Measurements from ENCODE around the gene GGNBP2. TPM values are rescaled to one million over a fixed set of nuclear protein-coding genes. Genes with fewer than 3 reads are reported as not detected.

The GGNBP2 gene
- polyA plus RNA-seq, 1 donor, result 54.0 TPM

DNA sequence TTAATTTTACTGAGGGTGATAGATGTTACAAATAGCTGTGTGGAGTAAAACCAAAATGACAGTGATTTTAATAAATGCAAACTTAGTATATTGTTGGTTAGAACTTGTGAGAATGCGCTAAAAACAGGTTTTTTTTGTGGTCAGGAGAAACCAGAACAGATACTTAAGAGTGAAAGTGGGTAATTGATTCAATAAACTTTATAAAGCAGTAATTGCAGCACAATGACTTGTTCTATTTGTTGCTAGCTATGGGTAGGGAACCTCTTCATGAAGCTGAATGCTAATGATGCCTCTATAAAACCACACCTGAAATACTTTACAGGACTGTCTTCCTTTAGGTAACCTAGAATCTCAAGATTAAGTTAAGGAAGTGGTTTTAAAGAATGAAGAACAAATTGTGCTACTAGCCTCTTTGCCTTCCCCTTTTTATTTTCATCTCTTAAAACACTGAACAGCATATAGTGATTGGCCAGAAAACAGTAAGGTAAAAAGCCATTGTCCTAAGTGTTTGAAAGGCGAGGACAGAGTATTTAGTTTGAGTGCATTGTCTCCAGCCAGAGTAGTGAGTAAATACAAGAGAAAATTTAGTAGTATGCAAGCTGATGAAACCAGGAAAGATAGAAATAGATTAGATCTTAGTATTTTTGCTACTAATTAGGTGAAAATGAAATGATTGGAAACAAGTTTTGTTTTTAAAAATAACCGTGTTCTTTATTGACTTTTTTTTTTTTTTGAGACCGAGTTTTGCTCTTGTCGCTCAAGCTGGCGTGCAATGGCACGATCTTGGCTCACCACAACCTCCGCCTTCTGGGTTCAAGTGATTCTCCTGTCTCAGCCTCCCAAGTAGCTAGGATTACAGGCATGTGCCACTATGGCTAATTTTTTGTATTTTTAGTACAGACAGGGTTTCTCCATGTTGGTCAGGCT, 6.0 kb downstream of the GGNBP2 start:
- DNase-seq (ENCODE audit: low read depth), result no peak

DNA sequence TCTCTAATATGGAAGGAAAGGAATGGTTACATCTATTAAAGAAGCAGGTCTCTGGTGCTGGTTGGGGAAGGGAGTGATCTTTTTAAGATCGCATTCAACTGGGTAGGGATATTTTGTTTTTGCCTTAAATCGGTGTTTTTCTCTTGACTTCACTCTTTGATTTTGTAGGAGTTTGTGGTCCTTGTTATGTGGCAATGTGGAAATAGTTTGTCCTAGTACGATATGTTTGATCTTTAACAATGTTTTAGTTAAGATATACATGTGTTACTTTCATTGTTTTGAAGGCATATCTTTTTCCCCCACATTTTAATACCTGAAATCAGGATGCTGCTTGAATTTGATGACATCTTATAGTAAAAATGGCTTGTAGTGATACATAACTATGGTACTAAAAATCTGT, 8.7 kb downstream of the GGNBP2 start:
- DNase-seq (ENCODE audit: low read depth), result no peak

DNA sequence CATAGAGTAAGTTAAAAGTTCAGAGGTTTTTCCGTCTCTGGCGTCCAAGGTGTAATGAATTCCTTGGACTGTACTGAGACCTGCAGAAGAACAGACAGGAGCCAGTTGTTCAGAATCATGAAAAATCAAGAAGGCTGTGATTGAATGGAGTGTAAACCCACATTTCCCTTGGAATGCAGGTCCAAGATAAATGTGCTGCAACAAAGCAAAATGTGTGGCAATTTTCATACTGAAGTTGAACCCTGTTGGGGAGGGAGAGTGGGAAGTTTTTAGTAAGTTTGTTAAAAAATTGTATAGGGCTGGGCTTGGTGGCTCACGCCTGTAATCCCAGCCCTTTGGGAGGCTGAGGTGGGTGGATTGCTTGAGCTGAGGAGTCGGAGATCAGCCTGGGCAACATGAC, 21.4 kb downstream of the GGNBP2 start:
- DNase-seq (ENCODE audit: low read depth), result no peak

DNA sequence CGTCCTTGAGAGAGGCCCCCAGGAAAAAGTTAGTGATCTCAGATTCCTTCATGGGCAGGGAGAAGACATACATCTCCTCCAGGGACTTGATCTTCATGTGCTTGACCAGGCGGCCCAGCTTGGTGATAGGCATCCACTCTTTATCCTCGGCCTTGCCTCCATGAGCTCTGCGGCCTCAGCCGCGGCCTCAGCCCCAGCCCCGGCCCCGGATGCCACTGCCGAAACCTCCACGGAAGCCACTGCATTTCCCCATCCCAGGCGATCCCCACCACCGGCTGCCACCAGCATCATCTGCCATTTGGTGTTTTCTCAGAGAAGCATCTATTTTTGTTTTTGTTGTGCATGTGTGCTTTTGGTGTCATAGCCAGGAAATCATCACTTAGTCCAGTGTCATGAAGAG, 30.3 kb downstream of the GGNBP2 start:
- no peak for DNase-seq (ENCODE audit: low read depth)

DNA sequence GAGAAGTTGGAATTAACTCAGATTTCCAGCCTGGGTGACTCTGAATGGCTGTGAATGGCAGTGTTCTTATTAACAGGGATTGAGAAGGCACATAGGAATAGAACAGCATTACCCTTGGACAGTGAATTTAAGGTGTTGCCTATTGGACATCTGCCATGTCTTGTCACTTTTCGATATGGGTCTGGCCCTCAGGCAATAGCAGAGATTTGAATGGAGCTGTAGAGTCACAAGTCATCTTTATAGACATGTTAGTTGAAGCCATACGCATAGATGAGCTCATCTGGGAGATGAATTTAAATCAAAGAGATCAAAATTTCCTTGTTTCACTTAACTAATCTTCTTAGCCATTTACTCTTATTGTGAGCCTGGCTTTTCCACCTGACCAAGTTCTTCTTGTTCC, 32.1 kb downstream of the GGNBP2 start:
- DNase-seq (ENCODE audit: low read depth), result no peak

DNA sequence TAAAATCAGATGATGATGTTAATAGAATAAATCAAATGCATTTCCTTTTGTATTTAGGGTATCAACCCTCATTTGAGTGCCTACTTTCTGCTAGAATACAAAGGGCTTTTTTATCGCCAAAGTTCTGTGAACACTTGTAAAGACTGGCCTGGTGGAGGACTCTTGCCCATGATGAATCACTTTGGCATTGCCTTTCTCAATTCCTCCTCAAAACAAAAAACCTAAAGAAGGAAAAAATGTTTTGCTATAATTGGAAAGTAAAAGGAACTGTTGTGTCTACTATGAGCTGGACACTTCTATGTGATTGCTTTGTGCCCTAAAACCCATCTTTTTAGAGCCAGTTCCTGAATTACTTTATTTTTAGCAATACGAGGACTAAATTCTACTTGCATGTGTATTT, 34.0 kb downstream of the GGNBP2 start:
- no peak for DNase-seq (ENCODE audit: low read depth)

DNA sequence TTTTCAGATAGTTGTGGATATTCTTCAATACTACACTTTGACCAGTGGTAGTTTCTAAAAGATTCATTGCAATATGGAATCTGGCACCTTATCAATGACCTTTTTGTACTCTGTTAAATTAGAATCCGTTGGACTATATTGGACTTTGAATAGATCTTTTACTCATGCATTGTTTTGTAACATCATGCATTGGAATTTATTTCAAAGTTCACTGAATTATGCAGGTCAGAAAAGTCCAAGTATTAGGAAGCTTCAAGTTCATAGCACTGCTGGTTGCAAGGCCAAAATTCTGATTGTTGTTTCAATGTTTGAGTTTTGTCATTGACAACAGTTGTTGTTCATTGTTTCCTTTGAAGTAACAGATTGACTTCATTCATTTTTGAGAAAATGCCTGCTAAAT, 39.1 kb downstream of the GGNBP2 start:
- no peak for DNase-seq (ENCODE audit: low read depth)

DNA sequence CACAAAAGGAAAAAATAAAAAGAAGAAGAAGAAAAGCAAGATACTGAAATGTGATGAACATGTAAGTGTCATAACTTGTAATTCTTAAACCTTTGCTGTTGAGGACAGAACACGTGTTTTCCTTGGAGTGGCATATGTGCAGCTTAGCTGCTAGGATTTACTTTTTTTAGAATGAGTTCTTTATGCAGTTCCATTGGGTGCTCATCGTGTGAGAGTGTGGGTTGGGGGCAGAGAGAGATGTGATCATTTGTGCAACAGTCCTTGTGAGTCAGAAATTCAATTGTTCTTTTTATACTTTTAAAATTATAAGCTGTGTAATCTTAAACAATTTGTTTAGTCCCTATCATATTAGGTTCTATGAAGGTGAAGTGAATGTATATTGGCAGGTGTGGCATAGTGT, 41.4 kb downstream of the GGNBP2 start:
- no peak for DNase-seq (ENCODE audit: low read depth)

DNA sequence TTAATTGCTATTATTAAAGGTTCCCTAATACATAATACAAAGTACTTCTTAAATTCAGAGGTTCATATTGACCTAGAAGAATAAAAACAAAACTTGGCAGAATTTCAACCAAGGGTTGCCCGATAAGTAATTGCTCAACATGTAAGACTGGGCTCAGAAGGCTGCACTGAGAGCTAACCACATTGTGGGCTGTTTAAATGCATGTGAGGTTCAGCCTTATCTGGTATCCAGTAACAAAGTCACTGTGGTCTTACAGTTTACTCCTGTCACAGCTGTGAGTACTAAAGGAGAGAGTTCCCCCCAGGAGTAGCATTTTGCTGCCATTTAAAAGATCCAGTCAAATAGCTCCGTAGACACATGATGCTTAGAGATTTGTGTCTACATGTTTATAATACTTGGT, 45.4 kb downstream of the GGNBP2 start:
- no peak for DNase-seq (ENCODE audit: low read depth)

DNA sequence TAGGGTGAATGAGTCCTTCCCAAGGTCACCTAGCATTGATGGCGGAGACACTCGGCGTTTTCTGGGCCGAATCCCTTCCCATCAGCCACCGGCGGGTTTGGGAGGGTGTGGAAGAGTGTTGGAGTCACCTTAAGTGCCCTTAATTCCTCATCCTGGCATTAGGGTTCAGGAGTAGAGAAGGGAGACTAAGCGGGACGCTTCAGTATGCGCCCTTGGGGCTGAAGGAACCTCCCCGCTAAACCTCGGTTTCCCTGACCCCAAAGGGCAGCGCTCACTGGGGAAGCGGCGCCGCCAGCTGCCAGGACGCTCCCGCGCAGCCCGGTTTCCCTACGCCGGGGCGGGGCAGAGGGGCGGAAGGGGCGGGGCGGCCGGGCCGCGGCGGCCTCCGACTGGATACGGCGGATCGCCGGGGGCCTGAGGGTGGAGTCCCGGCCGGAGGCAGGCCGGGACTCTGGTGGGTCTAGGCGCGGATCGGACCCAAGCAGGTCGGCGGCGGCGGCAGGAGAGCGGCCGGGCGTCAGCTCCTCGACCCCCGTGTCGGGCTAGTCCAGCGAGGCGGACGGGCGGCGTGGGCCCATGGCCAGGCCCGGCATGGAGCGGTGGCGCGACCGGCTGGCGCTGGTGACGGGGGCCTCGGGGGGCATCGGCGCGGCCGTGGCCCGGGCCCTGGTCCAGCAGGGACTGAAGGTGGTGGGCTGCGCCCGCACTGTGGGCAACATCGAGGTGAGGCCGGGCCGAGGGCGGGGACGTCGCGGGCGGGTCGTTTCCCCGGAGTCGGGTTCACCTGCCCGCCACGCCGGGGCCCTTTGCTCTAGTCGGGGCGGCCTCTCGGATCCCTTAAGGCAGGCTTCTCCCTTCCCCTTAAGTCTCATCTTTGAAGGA, 47.0 kb downstream of the GGNBP2 start, which contains the start of gene DHRS11:
Gene DHRS11 (plus strand): TSS at position 446 of the 882 bp plus-strand sequence. CDS start 131 bp downstream, at position 577.
- no peak for DNase-seq (ENCODE audit: low read depth)

DNA sequence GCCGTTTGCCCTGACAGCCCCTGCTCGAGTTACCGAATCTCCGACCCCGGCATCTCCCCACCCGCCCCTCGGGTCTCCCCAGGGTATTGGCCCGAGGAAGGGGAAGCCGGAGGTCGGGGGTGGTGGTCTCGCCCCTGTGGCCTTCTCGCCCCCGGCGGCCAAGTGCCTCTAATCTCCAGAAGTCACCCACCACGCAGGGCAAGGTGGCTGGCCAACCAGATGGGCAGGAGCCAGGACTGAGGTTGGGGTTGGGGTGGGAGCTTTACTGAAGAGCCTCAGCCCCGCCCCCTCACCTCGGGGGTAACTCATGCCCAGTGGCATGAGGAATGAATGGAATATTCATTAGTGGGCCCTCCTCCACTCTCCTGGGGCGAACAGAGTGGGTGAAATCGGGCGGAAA, 47.6 kb downstream of the GGNBP2 start:
- DNase-seq (ENCODE audit: low read depth), result no peak

DNA sequence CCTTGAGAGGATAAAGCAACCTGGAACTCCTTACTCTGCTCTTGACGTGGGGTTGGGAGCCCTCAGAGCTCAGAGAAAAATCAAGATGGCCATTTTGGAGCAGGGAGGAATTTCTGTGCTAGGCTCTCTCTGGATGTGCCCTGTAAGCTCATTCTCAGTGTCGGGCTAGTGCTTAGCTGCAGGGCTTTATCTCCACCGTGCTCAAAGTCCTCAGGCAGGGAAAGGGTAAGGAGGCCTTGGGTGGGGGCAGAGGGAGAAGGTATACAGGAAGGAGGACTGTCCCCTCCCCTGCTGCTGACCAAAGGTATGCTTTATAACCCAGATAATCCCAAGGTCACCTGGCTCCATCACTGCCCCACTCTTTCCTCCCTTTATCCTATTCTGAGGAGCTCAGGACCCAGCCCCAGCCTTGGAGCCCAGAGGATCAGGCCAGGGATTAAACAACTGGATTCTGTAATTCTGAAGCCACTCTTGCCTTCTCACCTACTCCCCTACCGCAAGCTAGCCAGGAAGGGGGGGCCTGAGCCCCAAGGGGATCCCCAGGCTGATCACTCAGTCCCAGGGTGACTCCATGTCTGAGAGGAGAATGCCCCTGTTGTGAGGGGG, 48.1 kb downstream of the GGNBP2 start:
- DNase-seq (ENCODE audit: low read depth), result no peak

DNA sequence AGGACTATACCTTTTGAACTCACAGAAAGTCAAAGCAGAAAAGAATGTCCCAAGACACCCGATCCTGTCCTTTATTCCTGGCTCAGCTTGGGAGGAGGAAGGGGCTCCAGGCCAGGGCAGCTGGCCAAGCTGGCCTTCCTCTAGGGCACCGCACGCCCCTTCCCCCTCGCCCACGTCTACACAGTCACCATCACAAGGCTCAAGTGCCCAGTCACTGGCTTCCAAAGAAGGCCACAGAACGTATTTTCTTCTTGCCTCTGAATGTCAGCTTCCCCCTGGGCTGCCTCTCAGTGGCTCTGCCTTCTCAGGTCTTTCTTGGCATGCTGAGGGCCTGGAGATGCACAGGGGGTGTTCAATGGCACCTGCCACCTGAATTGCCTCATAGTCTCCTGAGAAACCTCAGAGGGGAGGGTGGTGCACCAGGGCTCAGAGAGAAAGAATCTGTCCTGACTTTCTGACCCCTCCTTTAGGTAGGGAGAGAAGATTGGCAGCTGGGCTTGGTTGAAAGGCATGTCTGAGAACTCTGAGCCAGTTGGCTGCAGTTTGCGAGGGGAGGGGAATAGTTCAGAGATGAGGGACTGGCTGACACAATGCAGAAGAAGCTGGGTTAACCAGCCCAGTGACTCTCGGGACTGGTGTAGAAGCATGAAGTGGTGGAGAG, 49.1 kb downstream of the GGNBP2 start:
- no peak for DNase-seq (ENCODE audit: low read depth)

DNA sequence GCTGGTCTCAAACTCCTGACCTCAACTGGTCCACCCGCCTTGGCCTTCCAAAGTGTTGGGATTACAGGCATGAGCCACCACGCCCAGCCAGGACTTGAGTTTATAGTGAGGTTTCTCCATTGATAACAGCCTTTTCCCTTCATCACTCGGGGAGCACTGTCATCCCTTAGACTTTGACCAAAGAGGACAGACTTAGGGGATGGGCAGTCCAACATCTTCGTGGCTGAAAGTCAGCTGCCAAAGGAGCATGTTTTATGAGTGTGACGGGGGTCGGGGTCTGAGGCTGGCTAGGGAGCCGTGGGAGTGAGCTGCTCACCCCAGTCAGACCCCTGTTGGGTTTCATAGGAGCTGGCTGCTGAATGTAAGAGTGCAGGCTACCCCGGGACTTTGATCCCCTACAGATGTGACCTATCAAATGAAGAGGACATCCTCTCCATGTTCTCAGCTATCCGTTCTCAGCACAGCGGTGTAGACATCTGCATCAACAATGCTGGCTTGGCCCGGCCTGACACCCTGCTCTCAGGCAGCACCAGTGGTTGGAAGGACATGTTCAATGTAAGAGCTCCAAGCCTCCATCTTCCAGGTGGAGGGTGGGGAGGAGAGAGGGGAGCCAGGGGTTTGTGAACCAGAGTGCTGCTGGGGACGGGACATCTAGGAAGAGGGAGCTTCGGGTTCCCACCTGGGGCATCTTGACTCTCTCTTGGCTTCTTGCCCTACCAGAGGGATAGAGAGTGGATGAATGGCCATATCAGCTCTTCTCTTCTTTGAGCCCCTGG, 50.1 kb downstream of the GGNBP2 start:
- DNase-seq (ENCODE audit: low read depth), result no peak

DNA sequence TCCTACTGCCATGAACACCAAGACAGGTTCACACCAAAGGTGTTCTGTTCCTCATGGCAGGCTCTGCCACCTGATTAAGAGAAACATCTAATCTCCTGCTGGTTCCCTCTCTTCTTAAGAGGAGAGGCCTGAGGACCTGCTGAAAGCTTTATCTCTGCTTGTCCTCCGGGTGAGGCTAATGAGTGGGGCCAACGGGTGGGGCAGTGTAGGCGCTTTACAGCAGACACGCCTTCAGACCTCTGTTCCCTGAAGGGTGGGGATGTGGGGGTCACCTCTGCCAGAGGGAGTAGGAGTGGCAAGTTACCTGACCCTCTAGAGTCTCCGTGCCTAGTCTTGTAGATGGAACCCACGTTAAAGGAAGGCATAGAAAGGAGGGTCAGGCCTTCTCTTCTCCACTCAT, 52.5 kb downstream of the GGNBP2 start:
- DNase-seq (ENCODE audit: low read depth), result no peak

DNA sequence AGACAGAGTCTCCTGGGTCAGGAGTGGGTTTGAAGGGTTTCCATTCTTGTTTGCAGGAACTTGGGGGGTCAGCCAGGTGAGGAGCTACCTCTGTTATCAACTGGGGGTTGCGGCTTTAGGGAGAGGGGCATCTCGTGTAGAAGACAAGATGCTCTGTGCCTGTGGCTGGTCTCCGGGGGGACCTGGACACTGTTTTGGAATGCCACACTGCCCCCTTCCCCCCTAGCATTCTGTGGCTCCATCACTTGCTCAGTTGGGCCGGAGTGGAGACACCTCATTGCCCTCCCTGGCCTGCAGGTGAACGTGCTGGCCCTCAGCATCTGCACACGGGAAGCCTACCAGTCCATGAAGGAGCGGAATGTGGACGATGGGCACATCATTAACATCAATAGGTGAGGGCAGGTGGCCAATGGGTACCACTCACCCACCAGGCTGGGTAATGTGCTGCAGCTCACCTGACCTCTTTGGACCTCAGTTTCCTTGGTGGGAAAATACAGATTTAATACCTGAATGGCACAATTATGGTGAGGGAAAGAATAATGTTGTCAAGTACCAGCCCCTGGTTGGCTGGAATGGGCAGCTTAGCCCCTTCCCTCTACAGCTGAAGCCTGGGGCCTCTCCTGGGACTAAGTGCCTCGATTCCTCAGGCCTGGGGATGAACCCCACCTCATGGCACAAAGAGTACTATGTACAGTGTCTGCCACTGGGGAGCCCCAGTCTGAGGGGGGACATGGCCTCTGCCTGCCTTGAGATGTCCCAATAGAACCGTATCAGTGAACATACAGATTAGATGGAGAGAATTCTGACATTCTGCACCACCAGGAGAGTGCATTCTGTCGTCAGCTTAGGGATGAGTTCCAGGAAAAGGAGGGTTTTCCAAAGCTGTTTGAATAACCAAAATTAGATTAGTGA, 53.4 kb downstream of the GGNBP2 start:
- no peak for DNase-seq (ENCODE audit: low read depth)

DNA sequence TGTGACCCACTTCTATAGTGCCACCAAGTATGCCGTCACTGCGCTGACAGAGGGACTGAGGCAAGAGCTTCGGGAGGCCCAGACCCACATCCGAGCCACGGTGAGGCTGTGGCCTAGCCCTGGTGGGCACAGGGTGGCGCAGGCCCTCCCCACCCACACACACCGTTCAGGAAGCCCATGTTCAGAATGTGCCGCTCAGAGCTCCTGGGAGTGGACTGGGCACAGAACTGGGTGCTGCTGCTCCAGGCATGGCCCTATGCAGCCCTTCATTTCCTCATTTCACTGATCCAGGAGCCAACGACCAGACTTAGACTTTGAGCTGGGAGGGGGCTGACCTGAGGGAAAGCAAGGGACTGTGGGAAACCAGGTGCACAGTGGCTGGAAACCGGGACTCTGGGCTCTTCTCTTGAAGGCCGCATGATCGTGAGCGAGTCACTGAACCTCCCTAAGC, 54.3 kb downstream of the GGNBP2 start:
- DNase-seq (ENCODE audit: low read depth), result no peak

DNA sequence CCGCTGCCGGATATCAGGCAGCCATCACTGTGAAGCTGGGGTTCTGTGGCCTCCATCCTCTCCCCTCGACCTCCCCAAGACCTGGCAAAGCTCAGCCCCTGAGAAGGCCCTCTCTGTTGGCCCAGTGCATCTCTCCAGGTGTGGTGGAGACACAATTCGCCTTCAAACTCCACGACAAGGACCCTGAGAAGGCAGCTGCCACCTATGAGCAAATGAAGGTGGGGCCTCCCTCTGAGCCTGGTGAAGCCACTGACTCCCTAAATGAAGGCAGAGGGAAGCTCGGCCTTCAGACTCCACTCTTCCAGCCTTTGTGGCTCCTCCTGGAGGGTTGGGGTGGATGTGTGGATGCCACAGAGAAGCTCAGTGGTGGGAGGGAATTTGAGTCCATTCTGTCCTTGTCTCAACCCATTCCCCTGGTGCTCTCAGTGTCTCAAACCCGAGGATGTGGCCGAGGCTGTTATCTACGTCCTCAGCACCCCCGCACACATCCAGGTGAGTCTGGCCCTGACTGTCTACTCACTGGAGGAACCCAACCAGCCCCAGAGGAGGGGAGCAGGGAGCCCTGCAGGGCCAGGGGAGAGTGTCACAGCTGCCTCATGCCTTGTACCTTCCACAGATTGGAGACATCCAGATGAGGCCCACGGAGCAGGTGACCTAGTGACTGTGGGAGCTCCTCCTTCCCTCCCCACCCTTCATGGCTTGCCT, 55.0 kb downstream of the GGNBP2 start:
- no peak for DNase-seq (ENCODE audit: low read depth)

DNA sequence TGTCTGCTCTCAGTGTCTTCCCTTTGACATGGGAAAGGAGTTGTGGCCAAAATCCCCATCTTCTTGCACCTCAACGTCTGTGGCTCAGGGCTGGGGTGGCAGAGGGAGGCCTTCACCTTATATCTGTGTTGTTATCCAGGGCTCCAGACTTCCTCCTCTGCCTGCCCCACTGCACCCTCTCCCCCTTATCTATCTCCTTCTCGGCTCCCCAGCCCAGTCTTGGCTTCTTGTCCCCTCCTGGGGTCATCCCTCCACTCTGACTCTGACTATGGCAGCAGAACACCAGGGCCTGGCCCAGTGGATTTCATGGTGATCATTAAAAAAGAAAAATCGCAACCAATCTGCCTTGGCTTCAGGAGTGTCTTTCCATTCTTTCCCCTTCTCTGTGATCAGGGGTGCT, 55.7 kb downstream of the GGNBP2 start:
- DNase-seq (ENCODE audit: low read depth), result no peak
